NCI-H748 (cell line): Measurements from ENCODE around the gene HDGFL2.
"Not testable (repeated sequence)": the region's sequence is repeated elsewhere in the genome, so short reads cannot be mapped to it uniquely, and the experiment has no call there.

ENCODE experiments used
- DNase-seq: peaks from one replicate; lab custom pipeline; 2025; ENCODE audit not compliant: unreplicated experiment; lab: John Stamatoyannopoulos, UW

Gene HDGFL2

DNA sequence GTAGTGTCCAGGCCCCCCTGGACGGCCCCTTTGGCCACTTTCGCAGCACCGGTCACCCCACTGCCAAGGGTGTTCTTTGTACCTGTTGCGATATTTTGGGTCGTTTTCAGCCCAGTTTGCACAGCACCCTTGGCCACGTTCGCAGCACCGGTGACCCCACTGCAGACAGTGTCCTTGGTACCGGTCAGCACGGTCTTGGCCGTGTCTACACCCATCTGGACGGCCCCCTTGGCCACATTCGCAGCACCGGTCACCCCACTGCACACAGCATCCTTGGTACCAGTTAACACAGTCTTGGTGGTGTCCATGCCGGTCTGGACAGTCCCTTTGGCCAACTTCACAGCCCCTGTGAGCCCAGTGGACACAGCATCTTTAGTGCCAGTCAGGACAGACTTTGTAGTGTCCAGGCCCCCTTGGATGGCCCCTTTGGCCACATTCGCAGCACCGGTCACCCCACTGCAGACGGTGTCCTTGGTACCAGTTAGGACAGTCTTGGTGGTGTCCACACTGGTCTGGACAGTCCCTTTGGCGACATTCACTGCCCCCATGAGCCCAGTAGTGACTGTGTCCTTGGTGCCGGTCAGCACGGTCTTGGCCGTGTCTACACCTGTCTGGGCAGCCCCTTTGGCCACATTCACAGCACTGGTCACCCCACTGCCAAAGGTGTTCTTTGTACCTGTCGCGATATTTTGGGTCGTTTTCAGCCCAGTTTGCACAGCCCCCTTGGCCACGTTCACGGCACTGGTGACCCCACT, 39.4 kb downstream of the HDGFL2 start:
- no peak for DNase-seq

DNA sequence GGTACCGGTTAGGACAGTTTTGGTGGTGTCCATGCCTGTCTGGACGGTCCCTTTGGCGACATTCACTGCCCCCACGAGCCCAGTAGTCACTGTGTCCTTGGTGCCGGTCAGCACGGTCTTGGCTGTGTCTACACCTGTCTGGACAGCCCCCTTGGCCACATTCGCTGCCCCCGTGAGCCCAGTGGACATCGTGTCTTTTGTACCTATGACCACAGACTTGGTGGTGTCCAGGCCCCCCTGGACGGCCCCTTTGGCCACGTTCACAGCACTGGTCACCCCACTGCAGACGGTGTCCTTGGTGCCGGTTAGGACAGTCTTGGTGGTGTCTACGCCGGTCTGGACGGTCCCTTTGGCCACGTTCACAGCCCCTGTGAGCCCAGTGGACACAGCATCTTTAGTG, 40.0 kb downstream of the HDGFL2 start:
- DNase-seq = no peak

DNA sequence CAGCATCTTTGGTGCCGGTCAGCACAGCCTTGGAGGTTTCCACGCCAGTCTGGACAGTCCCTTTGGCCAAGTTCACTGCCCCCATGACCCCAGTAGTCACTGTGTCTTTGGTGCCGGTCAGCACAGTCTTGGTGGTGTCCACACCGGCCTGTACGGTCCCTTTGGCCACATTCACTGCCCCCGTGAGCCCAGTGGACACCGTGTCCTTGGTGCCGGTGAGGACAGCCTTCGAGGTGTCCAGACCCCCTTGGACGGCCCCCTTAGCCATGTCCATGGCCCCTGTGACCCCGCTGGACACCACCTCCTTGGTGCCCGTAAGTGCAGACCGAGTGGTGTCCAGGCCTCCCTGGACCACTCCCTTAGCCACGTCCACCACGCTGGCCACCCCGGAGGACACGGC, 41.2 kb downstream of the HDGFL2 start:
- DNase-seq = no peak

DNA sequence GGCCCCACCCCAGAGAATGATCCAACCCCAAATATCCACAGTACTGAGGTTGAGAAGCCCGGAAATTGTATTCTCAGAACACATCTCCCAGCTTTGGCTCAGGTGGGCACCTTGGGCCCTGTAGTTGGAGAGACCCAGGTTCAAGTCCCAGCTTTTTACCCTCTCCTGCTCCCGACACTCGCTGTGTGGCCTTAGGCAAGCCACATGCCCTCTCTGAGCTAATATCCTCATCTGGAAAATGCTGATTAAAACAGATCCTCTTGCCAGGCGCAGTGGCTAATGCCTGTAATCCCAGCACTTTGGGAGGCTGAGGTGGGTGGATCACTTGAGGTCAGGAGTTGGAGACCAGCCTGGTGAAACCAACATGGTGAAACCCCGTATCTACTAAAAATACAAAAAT, 43.6 kb downstream of the HDGFL2 start:
- no peak for DNase-seq

DNA sequence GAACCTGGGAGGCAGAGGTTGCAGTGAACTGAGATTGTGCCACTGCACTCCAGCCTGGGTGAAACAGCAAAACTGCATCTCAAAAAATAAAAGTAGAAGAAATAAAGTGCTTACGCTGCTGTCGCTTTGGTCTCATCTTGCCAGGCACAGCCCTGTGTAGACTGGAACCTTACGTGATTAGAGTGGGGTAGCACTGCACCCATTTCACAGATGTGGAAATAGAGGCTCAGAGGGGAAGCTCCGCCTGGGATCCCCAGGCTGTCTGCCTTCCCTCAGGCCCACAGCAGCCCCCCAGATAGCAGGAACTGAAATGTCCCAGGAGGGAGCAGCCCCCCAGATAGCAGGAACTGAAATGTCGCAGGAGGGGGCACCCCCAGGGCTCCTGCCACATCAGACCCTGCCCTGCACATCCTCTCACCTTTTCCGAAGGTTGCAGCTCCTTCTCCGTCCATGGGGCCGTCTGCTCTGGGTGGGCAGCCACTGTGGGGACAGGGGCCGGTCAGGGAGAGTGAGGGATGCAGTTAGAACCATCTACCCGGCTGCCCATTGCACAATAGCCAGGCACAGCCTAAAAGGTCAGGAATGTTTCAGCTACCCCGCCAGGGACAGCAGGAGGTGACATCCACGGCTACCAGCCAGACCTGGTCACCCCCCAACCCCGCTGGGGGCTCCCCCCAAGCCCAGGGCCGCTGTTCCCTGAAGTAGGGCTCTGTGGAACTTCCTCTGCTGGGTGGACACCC, 44.3 kb downstream of the HDGFL2 start:
- DNase-seq = no peak

DNA sequence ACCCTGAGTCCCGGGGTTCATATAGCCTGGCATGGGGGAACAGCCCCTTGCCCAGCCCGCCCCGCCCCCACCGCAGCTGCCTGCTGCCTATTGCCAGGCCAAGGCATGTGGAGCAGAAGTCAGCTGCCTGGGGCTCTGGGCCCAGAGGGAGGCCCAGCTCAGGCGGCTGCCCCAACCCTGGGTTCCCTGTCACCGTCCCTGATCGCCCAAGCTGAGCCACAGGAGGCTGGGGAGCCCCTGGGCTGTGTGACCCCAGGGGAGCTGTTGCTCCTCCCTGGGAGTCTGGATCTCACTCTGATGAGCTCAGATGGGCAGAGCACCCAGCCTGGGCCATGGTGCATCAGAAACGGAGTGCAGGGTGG, 44.8 kb downstream of the HDGFL2 start:
- no peak for DNase-seq

DNA sequence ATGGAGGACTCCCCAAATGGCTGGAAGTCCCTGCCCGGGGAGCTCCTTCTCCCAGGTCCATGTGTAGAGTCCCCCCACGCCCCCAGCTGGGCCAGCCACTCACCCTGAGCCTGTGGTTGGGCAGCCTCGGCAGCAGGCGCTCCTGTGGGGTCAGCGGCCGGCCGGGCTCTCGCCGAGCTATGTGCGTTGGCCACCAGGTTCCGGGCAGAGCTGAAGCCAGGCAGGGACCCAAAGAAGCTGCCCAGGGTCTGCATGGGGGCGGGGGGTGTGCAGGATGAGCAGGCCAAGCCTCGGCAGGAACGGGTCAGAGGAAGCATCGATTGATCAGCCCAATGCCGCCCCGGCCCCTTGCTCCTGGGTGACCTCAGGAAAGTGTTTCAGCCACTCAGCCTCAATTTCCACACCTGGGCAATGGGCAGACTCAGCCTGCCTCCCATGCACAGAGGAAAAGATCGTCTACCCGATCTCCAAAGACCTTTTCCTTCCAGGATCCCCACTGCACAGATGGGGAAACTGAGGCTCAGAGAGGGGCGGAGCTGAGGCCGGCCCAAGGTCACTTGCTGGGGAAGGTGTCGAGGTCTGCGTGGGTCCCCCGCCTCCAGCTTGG, 45.5 kb downstream of the HDGFL2 start:
- DNase-seq = no peak

DNA sequence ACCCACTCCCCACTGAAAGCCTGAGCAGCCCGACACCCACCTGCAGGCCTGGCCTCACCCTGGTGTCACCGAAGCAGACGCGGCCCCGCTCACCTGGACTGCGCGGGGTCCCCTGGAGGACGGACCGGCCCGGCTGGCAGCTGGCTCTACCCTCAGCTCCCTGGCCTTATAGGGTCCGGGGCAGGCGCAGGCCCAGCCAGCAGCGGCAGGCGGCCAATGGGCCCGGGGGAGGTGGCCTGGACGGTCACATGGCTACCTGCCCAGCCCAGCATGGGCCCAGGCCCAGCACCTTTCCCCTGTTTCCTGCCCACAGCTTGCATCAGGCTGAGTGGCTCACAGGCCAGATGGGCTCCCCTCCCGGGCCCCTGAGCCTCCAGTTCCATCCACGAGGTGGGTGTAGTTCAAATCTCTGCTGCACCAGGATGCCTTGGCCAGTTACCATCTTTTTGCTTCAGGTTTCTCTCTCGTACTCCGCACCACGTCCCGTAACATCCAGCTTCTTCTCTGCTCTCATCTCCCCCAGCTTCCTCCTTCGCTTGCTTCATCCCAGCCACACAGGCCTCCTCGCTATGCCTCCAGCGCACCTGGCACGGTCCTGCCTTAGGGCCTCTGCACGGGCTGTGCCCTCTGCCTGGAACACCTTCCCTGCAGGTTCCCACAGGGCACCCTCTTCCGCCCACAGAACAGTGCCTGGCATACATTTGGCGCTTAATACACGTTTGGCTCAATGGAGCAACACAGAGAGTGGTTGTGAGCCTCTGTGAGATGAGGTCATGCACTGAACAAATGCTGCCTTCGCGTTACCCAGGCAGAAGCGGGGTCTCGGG, 46.5 kb downstream of the HDGFL2 start, which contains the start of gene PLIN4:
TSS of gene PLIN4 (minus strand) at position 142 of the 827 bp plus-strand sequence. CDS start 214 bp downstream, outside the sequence.
- DNase-seq = no peak

DNA sequence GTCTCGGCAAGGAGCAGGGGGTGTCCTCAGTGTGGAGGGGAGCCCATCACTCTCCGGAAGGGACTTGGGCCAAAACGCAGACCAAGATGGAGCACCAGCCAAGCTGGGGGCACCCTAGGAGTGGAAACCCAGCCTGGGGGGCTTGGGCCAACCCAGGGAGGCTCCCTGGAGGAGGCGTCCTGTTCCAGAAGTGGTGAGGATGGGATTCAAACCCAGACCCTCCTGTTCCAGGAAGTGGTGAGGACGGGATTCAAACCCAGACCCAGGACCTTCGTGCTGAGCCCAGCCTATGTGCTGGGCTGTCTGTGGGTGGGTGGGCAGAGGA, 47.0 kb downstream of the HDGFL2 start:
- DNase-seq = no peak

DNA sequence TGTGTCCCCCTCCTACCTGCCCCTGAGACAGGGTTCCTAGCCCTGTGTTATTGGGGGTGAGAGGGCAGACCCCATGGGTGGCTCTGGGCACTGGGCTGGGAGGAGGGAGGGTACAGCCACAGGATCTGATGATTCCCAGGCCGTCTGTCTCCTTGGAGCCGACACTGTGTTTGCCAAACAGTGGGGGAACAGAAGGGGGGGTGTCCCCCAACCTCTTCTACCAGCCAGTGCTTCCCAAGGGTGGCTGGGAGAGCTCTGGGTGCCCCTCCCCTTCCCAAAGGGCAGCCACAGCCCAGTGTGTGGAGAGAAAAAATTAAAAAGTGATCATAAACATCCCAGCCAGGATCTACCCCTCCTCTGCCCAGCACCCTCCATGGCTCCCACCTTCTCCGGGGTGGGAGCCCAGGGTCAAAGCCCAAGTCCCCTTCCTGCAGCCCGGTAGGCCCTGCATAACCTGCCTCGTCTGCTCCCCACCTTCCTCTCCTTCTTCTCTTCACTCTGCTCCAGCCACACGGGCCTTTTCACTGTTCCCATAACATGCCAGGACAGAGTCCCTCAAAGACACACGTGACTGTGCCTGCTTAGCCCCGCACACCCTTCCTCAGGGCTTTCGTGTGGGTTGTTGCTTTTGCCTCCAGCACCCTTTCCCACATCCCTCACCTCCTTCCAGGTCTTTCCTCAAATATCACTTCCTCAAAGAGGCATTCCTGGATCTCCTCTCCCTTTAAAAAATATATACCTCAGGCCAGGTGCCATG, 47.6 kb downstream of the HDGFL2 start:
- no peak for DNase-seq

DNA sequence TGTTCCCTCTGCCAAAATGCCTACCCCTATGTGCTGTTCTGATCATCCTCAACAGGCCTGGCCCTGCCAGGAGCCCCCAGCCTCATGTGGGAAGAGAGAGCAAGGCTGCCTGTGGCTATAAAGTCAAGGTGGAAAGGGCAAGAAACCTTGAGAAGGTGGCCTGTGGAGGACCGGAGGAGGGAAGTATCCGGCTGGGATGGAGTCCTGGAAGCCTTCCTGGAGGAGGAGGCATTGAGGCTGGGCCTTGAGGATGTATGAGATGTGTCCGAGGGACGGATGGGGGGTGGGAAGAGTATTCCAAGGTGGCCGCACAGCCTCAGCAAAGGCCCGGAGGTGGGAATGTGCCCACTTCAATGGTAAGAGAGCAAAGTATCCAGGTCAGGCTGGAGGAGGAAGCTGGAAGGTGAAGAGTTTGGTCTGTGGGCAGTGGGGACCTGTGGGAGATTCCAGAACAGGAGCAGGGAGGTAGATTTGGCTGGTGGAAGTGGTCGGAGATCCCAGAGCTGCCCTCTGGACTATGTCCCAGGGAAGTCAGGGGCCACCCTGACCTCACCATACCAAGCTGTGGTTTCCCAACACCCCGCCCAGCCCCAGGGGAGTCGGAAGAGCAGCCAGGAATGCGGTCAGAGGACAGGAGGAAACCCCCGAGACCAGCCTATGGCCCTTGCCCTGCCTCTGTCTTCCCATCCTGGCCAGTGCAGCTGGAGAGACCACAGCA, 49.2 kb downstream of the HDGFL2 start:
- no peak for DNase-seq

DNA sequence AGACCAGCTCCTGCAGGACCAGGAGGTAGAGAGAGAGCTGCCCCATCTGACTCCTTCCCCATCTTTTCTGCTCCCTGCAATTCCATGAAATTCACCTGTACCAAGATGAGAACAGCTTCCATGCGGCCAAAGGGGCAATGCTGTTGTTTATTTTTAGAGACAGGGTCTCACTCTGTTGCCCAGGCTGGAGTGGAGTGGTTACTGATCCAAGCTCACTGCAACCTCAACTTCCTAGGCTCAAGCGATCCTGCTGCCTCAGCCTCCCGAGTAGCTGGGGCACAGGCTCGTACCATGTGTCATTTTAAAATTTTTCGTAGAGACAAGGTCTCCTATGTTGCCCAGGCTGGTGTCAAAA, 49.8 kb downstream of the HDGFL2 start:
- DNase-seq = no peak

DNA sequence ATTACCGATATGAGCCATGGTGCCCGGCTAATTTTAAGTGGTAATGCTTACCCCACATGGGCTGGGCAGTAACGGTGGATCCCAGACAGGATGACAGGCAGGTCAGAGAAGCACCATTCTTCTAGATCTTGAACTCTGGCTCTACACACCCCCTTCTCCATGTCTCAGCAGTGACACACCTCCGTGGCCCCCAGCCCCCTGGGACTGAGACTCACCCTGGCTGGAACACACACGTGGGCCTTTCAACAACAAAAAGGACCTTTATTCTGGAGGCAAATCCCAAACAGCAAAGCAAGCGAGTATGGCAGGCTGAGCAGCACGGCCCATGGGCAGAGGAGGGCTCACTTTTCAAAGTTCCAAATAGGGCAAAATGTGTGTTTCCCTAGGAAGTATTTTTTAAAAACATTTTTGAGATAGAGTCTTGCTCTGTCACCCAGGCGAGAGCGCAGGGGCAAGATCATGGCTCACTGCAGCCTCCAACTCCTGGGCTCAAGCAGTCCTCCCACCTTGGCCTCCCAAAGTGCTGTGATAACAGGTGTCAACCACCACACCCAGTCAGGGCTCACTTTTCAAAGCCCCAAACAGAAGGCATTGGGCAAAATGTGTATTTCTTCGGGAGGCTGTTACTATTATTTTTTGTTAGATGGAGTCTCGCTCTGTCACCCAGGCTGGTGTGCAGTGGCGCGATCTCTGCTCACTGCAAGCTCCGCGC, 50.4 kb downstream of the HDGFL2 start:
- no peak for DNase-seq

DNA sequence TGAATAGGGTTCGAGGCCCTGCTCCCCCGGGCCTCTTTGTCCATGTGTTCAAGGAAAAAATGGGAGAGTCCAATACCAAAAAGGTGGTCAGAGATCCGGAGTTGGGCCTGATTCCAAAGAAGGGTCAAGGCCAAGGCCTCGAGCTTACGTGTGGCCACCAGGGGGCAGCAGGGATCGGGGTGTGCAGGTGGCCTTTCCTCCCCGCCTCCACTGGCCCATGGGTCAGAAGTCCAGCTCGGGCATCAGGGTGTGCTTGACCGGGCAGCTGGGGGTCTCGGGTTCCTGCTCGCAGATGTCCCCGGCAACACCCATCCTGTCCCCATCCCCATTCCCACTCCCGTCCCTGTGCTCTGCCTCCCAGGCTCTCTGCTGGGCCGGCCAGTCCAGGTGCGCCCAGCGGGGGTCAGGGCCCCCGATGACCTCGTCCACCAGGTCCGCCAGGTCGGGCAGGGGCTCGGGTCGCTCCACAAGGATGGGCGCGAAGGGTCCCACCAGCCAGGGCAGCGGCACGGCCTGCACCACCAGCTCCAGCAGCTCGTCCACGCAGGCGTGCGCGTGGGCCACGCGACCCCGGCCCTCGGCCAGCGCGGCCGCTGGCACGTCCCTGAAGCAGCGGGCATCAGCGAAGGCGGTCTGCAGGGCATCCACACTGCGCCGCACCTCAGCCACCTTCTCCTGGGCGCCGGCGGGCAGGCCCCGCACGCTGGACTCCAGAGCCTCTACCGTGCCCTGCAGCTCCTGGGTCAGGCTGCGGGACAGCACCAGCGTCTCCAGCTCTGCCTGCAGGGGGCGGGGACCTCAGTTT, 51.4 kb downstream of the HDGFL2 start:
- DNase-seq = peak; percentile 21

DNA sequence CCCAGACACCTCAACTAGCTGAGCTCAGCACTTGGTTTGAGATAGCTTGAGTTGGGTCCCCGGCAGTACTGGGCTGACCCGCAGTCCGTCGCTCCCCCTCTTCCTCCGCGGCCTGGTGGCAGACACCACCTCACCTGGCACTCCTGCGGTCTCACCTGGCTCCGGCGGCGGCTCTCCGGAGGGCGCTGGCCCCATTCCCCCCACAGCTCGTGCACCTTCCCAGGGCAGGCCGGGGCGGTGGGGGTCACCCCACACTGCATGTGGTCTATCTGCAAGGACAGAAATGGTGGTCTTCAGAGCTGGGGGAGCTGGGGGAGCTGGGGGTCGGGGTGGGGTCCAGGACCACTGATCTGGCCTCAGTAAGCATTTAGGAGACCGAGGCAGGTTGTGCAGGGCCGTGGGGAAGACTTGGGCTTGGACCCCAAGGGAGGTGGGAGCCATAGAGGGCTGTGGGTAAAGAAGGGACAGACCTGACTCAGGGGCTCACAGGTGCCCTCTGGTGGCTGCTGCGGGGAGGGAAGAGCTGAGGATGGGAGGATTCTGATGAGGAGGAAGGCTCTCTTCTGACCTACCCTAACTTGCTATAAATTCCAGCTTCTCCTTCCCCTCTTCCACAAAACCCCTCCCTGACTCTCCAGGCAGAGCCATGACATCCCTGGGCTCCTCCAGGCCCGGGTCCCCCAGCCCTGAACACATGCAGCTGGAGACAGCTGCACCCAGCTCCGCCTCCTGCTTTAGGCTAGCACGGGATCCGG, 52.9 kb downstream of the HDGFL2 start:
- DNase-seq = peak; percentile 42

DNA sequence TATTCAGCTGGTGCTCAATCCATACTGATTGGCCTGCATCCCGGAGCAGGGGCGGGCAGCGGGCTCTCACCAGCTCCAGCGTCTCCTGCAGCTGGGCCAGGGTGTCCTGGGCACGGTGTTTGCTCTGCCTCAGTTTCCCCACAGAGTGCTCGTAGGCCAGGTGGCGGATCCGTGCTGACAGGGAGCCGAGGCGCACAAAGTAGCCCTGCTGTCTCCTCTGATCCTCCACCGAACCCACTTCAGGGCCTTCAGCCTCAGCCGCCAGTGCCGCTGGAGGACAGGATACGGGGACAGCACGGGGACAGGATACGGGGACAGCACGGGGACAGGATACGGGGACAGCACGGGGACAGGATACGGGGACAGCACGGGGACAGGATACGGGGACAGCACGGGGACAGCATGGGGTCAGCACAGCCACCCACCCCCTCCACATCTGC, 53.5 kb downstream of the HDGFL2 start:
- DNase-seq = no peak

DNA sequence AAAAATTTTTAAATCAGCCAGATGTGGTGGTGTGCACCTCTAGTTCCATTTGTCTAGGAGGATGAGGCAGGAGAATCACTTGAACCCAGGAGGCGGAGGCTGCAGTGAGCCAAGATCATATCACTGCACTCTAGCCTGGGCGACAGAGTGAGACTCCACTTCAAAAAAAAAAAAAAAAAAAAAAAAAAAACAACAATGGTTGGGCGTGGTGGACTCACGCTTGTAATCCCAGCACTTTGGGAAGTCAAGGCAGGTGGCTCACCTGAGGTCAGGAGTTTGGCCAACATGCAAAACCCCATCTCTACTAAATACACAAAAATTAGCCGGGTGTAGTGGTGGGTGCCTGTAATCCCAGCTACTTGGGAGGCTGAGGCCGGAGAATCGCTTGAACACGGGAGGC, 55.3 kb downstream of the HDGFL2 start:
- DNase-seq = not testable (repeated sequence)

DNA sequence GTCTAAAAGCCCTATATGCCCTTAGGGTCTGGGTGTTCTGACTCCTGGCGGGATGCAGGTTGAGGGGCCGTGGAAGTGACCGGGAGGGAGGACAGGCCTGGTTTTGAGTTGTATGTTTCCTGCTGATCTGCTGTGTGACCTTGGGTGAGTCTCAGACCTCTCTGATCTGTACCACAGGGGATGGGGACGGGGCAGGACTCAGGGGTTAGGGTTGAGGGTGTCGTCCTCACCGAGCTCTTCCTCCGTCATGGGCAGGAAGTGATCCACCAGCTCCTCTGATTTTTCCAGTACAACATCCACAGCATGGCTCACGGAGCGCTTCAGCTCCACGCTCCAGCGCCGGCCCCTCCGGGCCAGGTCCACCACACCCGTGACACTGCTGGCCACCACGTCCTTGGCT, 56.7 kb downstream of the HDGFL2 start:
- DNase-seq = no peak
